Suprapubic skin (tissue), 4 donors: ENCODE measurements around the gene REEP3.
A peak's percentile ranks its signal among the peaks of the same experiment; 100 is the strongest.

ENCODE experiments used
- EP300 ChIP-seq: sonication (generic); formaldehyde crosslinking; IDR thresholded peaks from one replicate; pipeline ENCODE4 v1.6.1; 2017; ENCODE audit warnings: antibody characterized with exemption
- POLR2A ChIP-seq, 2 donors: fragments of 450-650 bp; IDR thresholded peaks; one replicate each; pipeline ENCODE4 v1.6.1; 2017; ENCODE audit warnings: antibody characterized with exemption in 2 of 2, mild to moderate bottlenecking in 2 of 2, moderate library complexity in 2 of 2
- POLR2AphosphoS5 ChIP-seq, 3 donors: sonication (generic); formaldehyde crosslinking; IDR thresholded peaks; one replicate each; pipeline ENCODE4 v1.6.1; 2017; ENCODE audit warnings: antibody characterized with exemption in 3 of 3
- TF ChIP-seq, protein P1 (sequence below), 2 donors: fragments of 200-600 bp in 1 of 2; fragments of 450-650 bp in 1 of 2; sonication (generic) in 1 of 2; IDR thresholded peaks; one replicate each; pipeline ENCODE4 v1.5.1; 2016 to 2019; ENCODE audit warnings: antibody characterized with exemption in 2 of 2, mild to moderate bottlenecking in 1 of 2, moderate library complexity in 1 of 2

DNA sequence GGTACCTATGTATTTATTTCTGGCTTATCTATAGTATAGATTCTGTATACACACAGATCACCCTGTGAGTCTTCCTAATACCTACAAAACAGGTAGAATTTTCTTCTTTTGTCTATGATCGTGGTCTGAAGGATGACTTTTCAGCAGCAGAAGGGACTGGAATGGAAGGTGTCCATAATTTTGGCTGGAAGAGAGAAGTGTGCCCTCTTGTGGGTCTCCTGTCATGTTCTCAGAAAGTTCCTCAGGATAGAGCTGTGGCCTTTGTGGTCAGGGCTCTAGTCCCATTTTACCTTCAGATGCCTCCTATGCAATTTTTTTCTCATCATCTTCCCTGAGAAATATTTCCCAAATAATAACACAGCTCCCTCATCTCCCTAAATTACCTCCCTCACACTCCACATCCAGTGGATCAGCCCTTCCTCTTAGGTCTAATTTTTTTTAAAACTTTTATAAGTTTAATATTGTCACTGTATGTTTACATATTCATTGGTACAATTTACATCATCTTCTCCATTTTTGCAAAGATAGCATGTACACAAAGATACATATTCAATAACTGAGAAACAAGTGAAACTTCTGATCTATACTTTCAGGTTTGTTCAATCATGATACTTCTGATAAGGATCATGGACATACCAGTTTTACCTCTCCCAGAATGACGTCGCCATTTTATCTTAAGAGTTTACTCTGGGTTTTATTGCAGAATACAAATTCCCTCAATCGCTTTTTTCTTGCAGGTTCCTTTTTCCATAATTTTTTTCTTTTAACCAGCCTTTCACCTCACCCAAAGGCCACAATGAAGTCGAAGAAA, 112.7 kb downstream of the REEP3 start:
- TF ChIP-seq POLR2AphosphoS5 (IDR thresholded peaks at IDR 0.05) (no peak), POLR2A (IDR thresholded peaks at IDR 0.05) (no peak), EP300 (no peak)
- TF ChIP-seq, protein P1, sequence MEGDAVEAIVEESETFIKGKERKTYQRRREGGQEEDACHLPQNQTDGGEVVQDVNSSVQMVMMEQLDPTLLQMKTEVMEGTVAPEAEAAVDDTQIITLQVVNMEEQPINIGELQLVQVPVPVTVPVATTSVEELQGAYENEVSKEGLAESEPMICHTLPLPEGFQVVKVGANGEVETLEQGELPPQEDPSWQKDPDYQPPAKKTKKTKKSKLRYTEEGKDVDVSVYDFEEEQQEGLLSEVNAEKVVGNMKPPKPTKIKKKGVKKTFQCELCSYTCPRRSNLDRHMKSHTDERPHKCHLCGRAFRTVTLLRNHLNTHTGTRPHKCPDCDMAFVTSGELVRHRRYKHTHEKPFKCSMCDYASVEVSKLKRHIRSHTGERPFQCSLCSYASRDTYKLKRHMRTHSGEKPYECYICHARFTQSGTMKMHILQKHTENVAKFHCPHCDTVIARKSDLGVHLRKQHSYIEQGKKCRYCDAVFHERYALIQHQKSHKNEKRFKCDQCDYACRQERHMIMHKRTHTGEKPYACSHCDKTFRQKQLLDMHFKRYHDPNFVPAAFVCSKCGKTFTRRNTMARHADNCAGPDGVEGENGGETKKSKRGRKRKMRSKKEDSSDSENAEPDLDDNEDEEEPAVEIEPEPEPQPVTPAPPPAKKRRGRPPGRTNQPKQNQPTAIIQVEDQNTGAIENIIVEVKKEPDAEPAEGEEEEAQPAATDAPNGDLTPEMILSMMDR (IDR thresholded peaks at IDR 0.05) = peak in 1 of 2 donors; percentile 16
